HG02938 (cell line): ENCODE results near the gene PAX7.
"Not testable (repeated sequence)": the region's sequence is repeated elsewhere in the genome, so short reads cannot be mapped to it uniquely, and the experiment has no call there.

ENCODE experiments used
- ATAC-seq: cut with Tn5 transposase; IDR thresholded peaks from one replicate; pipeline ENCODE4 v1.9.1; 2021; ENCODE audit warnings: mild to moderate bottlenecking, moderate library complexity; ENCODE audit not compliant: unreplicated experiment

Gene PAX7

GRCh38 chr1:18657506-18658201 is 27.0 kb downstream of the PAX7 start:
- ATAC-seq: no peak

DNA sequence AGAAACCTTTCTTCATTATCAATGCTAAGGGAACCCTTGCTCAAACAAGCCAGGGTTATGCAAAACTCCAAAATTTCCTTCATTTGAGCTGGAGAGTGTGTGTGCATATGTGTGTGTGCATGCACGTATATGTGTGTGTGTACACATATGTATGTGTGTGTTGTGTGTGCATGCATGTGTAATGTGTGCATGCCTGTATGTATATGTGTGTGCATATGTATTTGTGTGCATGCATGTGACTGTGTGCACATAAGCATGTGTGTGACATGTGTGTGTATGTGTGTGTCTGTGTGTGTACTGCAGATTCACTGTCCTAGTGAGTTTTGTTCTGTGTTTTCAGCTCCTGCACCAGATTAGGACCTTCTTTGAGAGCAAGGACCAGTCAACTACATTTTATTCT is 28.2 kb downstream of the PAX7 start:
- no peak for ATAC-seq

DNA sequence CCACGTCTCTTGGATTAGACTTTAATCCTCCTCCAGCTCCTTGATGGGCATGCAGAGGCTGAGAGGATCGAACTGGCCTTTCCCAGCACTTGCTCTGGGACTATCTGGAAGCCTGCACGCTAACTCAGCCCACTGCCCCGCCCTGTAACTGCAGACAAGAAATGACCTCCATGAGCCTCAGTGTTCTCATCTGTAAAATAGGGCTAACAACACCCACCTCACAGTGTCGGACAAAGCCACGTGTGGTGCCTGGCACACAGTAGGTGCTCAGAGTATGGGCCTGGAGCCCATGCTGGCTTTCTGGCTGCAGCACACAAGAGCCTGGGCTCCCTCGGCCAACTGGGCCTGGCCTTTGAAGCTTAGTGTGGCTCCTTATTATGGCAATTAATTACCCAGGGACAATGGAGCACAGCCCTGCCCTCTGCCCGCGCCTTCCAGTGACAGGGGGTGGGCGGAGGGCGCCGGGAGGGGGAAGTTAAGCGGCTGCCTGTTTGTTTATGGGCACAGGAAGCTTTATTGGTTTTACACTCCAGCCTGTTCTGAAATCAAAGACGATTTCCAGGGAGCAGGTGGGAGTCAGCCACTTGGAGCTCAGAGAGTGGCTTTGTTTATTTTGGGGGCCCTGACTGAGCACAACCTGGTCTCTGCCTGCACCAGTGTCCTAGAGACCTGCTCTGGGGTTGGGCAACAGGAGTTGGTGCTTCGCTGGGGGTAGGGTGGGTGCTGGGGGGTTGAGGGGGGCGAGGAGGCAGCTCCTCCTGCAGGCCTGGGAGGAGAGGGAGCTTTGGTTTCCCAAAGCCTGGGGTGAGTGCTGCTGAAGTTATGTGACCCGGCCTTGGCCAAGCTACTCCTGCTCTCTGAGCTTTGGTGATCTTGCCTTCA is 31.0 kb downstream of the PAX7 start:
- ATAC-seq: no peak

GRCh38 chr1:18662286-18662639 is 31.6 kb downstream of the PAX7 start:
- no peak for ATAC-seq

GRCh38 chr1:18666317-18666920 is 35.8 kb downstream of the PAX7 start:
- no peak for ATAC-seq

DNA sequence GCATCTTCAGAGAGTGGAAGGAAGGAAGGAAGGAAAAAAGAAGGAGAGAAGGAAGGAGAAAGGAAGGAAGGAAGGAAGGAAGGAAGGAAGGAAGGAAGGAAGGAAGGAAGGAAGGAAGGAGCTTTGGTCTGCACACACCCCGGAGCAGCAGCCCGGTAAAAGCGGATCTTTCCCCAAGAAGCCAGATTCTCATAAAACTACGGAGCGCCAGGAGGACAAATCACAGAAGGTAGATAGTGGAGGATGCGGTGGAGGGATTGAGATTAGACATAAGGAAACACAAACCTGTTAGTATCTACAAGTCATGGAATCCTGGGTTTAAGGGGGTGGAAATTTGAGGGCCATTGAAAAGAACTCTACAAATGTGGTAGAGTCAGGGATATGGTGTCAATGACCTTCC is 36.7 kb downstream of the PAX7 start:
- ATAC-seq: no peak

- no peak for ATAC-seq
Observed at GRCh38 chr1:18668046-18668445, 37.4 kb downstream of the PAX7 start.

- no peak for ATAC-seq
Observed at GRCh38 chr1:18668750-18669404, 38.2 kb downstream of the PAX7 start.

- ATAC-seq: no peak
Observed at GRCh38 chr1:18670121-18670867, 39.6 kb downstream of the PAX7 start.

DNA sequence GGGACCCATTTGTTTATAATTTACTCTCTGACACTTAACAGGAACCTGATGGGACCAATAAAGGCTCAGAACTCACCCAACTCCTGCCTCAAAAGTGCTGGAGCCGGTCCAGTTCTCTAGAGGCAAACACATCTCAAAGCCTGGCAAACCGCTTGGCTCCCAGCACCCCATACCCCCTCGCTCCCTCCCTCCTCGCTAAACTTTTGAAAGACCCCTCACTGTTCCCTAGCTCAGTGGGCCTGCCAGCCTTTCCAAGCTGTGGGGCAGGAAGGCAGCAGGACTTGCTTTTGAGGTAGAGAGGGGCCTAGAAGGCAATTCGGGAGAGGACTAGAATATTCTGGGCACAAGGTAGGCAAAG is 40.2 kb downstream of the PAX7 start:
- no peak for ATAC-seq

DNA sequence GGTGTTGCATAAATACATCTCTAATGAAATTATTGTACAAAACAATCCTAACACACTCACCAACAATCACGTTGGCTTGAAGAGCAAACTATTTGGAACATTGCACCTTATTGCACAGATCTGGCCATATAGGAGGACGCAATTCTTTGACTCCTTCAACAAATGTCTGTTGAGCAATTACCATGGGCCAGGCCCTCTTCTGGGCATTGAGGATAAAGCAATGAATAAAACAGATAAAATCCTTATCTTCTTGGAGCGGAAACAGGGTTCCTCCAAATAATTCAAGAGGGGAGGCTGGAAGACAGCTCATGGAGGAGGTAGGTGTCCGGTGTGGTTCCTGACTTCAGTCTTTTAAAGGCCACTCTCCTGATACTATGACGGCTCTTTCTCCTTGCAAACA is 43.3 kb downstream of the PAX7 start:
- ATAC-seq: no peak

DNA sequence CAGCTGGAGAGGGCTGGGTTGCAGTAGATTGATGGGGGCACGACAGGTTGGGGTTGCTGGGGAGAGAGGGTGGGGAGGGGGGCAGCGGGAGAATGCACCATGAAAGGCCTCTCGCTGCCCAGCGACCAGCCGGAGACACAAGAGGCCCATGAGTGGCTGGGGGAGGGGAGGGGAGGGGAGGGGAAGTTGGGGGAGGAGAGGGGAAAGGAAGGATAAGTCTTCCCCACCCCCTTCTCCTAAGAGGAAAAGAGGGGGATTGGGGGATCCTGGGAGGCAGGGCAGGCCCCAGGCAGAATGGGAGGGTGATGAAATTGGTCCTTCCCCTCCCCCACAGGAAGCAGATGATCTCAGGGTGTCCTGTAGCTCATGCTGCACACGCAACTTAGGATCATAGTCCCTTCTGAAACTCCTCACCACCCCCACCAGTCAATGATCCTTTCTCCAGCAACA is 45.7 kb downstream of the PAX7 start:
- no peak for ATAC-seq

GRCh38 chr1:18681423-18681835 is 50.8 kb downstream of the PAX7 start:
- ATAC-seq: no peak

- no peak for ATAC-seq
Observed at GRCh38 chr1:18682375-18682774, 51.7 kb downstream of the PAX7 start.

GRCh38 chr1:18684303-18684702 is 53.7 kb downstream of the PAX7 start:
- ATAC-seq: no peak

DNA sequence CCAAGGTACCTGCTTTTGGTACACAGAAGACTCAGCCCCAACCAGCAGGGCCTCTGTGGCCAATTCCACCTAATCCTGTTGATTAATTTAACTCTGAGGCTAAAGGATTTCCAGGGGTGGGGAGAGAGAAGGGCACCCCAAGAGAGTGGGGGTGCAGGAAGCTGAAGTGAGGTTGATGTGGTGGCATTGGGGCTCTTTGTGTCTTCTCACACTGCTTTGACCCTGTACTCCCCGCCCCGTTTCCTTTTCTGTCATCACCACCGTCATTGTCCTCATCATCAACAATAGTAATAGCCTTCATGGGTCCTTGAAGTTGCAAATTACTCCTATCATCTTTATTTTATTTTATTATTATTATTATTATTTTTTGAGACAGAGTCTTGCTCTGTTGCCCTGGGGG is 55.9 kb downstream of the PAX7 start:
- ATAC-seq: no peak

- no peak for ATAC-seq
Observed at GRCh38 chr1:18687273-18687672, 56.6 kb downstream of the PAX7 start.

GRCh38 chr1:18691648-18692047 is 61.0 kb downstream of the PAX7 start:
- no peak for ATAC-seq

DNA sequence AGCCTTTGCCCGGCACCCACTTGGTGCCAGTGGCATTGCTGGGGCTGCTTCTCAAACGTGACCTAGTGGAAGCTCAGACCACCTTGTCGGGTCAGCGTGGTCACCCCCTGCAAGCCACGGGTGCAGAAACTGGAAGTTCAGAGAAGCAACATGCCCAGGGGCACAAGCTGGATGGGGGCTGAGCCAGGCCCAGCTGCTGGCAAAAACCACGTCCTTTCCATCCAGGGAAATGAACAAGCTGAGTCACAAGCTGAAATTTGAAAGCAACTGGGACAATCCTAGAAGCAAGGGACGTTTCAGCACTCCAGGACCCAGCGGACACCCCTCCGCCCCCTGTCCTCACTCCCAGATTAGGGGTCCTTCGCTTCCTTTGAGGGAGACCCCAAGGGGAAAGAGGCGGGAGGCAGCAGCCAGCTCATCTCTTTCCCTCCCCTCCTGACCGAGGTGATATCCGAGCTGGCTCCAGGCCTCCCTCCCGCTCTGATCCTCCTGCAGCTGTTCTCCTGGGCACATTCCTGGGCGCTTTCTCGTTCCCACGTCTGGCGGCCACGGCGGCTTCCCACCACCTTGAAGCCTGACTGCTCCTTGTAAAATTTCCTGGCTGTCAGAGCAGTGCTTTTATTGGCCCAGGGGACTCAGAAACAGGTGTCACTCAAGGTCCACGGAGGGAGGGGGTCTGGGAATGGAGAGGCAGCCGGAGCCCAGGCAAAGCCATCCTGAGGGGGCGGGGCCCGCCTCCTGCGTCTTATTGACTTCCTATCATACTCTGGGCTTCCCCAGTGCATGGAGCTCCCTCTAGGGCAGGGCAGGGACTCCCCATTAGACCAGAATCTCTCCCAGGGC is 62.8 kb downstream of the PAX7 start:
- ATAC-seq: no peak

DNA sequence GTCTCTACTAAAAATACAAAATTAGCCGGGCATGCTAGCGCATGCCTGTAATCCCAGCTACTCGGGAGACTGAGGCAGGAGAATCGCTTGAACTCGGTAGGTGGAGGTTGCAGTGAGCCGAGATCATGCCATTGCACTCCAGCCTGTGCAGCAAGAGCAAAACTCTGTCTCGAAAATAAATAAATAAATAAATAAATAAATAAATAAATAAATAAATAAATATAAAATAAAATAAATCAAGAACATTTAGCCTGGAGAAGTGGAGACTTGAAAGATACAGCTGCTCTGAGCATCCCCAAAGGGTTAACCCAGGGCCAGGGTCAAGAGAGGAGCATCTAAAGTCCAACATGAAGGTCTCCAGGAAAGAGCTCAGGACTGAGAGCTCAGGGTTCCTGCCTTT is 63.6 kb downstream of the PAX7 start:
- not testable (repeated sequence) for ATAC-seq
